Measurements from ENCODE around the gene RPS6KA5.

RPS6KA5 gene

DNA sequence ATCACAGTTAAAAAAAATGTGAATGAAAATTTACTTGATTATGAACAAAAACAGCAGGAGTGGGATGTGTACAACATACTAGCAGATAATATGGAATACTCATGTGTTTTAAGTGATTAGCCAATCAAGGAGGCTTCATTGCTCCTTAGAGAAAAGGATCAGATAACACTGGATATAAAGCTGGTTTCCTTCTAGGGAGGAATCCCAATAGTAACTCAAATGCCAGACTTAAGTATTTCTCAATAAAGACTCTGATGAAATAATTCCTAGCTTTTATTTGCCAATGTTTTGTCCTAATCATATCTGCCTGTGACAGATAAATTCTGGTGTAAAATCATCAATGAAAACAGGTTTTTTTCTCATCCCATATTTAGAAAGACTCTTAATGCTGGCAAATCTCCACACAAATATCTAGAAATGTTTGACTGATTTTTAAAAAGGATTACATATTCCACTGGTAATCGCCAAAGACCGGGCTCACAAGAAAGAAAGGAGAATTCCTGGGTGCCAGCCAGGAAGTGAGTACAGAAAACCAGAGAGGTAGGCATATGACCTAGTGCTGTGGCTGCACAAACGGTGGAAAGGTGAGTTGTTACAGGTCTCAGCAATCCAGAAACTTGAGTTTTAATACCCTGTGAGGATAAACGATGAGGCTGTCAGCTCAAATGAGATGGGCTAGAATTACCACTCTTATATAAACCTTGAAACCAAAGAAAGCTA, 135.7 kb downstream of the RPS6KA5 start:
- no peak for DNase-seq

DNA sequence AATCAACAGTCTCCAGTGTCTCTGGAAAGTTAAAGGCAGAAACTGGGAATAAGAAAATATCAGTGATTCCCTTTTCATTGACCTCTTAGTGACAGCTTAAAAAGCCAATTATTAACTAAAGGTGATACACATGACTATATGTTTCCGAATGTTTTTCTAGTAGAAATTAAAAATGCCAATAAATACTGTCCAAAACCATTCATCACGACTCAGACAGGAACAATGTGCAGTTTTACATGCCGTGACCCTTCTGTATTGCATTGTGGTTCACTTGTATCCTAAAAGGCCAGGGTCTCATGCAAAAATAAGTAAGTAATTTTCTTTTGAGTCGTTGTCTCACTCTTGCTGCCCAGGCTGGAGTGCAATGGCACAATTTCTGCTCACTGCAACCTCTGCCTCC, 138.3 kb downstream of the RPS6KA5 start:
- DNase-seq: no peak

DNA sequence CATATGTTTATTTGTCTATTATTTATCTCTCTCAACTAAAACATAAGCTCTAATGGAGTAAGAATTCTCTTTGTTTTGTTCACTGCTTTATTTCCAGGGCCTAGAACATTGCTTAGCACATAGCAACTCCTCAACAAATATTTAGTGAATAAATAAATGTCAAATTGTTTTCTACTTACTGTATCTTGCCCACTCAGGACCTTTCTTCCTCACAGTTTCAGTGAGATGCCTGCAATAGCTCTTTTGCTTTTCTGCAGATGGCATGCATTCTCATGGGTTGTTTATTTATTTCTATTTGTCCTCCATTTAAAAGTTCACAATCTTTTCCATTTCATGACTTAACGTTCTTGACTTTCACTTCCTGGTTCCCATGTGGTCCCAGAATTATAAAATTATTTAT, 149.3 kb downstream of the RPS6KA5 start:
- DNase-seq: no peak

DNA sequence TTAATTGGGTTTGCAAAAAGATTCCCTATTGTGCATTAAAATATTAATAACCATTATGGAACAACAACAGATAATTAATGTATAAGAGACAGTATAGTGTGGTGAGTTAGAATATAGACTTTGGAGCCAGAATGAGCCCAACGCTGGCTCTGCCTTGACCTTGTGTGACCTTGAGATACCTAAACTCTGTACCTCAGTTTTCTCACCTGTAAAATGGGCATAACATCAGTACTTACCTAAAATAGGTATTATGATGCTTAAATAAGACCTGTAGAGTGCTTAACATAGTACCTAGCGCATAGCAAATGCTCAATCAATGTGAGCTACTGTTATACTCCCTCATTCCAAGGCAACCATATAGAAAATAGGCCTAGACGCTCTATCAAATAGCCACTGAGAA, 153.3 kb downstream of the RPS6KA5 start:
- no peak for DNase-seq

DNA sequence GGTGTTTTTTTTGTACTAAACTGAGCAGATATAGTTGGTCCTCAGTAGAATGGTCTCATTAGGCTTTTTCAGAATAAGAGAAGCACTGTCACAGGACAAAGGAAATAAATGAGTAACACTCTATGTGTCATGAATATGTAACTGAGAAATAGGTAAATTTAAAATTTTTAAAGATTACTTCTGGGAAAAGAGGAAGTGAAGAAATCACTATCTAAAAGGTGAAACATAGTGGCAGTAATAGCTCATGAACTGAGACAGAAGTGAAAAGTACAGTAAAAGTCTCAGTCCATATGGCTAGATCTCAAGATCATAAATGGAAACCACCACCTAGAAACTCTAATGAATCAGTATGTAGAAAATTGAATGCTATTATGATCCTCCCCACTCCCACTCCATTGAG, 154.9 kb downstream of the RPS6KA5 start:
- no peak for DNase-seq

DNA sequence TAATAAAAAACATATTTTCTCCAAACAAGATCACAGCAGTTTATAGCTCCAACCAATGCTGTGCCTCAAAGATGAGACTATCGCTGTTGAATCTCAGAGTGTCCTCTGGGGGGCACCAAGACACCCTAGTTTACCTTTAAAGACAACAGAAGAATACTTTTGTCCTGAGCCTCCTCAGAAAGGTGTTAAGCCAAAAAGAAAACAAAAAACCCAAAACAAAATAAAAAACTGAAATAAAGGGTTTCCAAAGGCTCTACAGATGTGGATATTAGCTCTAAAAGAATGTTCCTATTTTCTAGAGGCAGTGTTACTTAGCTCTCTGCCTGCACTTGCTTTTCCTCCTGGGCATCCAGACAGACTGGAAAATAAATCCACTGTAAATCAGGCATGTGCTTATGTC, 157.3 kb downstream of the RPS6KA5 start:
- no peak for DNase-seq

DNA sequence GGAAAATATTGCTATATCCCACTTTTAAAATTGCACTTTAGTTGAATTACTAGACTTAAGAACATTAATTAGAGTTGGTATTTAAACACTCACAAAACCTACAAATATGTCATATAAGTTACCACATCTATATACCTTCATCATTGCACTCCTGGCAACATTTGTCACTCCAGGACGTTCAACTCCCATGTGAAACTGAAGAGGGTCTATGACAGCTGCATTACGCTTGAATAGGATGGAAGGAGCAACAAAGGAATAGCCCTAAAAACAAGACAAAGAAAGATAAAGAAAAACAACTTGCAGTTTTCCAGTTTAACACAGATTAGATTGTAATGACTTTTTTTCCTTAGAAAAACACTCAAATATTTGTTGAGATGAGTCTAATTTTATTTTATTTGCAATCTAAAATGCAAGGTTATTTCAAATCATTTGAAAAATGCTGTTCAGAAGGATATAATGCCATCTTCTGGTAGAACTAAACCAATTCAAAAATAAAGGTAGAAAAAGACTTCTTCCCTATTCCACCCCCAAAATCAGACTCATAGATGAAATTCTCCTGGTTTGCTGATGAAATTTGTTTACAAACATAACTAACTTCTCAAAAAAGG, 159.9 kb downstream of the RPS6KA5 start:
- no peak for DNase-seq

DNA sequence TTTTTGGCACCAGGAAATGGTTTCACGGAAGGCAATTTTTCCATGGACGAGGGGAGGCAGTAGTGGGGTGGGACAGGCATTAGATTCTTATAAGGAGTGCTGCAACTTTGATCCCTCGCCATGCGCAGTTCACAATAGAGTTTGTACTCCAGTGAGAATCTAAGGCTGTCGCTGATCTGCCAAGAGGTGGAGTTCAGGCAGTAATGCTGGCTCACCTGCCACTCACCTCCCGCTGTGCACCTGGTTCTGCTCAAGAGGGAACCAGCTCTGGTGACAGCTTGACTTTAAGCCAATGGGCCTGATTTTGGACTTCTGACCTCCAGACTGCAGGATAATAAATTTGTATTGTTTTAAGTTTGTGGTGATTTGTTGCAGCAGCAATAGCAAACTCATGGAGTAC, 163.4 kb downstream of the RPS6KA5 start:
- no peak for DNase-seq

DNA sequence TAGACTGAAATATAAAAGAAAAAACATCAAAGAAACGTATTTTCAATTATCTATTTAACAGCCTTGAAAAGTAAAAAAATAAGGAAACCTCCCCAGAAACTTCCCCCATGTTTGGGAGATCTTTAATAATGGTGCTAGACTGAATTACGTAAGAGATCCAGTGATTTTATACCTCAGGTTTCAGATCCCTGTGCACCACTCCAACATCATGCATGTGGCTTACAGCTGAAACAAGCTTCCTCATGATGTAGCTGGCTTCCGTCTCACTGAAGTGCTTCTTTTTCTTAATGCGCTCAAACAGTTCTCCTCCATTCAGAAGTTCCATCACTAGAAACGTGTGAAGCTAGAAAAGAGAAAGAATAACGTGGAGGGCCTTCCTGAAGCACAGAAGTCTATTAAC, 166.2 kb downstream of the RPS6KA5 start:
- no peak for DNase-seq

DNA sequence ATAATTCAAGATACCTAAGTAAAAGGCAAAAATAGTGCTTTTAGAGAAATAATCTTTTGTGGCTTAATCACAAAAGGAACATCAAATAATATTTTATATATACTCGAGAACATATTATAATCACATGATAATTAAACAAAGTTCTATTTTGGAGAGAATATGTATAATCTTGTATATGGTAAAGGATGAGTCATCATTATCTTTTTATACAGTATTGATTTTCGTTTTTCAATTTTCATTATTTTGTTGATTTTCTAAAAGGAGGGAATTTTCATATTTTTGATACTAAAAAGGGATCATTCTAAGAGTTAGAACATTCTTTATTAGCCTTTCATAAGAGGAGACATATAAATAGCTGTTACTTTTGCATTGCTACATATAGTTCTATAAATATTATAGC, 166.9 kb downstream of the RPS6KA5 start:
- no peak for DNase-seq

DNA sequence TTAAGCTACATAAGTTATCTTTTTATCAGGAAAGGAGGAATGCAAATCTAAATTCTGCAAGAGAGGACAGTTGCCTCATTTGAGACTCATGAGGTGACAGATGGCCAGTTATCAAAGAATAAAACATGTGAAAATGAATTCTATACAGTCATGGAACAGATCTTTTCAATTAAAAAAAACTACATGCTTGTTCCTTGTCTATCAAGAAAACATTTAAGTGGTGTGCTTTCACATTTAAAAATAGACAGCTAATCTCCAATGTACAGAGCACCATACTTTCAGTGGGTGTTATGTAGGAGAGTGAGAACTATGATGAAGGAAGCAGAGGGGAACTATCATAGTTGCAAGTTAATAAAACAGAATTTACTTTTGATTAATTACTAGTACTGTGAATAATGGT, 167.5 kb downstream of the RPS6KA5 start:
- no peak for DNase-seq

DNA sequence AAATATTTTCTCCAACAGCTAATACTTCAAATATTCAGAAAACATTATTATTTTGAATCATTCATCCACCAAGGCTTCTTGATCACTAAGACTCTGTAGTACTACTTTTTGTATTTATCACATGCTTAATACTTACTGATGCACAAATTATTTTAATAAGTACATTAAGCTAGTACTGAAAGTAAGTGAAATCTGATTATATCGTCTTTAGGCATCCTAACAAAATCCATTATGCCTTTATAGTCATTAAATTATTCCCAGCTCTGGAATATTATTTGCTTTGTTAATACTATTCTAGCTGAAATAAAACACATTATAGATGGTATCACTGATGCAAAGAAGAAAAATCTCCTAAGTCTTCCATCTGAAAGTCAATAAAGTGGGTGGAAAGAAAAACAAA, 169.1 kb downstream of the RPS6KA5 start:
- no peak for DNase-seq

DNA sequence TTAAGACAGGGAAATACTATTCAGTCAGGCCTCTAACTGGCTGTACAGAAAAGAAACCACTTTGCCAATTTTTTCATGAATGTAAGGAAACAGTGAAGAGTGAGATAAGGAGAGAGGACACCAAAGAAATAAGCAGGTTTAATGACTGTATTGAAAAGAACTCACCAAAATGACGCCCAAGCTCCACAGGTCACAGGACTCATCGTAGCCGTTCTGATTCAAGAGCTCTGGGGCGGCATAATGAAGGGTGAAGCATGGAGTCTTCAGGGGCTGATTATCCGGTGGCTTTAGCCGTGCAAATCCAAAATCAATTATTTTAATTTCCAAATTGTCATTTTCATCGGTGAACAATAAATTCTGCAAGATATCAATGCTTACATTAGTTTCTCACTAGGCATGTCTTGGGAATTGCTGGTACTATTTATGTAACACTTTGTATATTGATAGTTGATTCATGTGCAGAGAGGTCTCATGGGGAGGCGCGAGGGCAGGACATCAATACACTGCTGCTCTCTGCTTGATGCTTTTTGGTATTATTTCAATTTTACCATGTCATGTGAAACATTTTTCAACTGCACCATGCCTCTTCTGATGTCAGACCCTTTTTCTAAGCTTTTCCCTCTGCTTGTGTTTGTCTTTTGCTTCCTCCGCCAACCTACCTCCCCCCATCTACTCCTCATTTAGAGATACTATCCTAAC, 170.0 kb downstream of the RPS6KA5 start:
- DNase-seq: no peak

DNA sequence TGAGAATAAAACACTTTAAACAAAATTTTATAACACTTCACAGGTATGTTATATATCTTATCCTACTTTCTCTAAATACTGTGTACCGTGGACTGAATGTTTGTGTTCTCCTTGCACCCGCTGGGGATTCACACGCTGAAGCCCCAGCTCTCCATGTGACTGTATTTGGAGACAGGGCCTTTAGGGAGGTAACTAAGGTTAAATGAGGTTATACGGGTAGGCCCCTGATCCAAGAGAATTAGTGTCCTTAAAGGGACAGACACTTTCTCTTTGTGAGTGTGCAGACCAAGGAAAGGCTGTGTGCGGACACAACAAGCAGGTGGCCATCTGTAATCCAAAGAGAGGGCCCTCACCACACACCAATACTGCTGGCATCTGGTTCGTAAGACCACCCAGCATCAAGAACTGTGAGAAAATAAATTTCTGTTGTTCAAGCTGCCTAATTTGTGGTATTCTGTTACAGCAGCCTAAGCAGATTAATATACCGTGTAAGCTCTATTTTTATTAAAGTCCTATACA, 174.1 kb downstream of the RPS6KA5 start:
- no peak for DNase-seq

DNA sequence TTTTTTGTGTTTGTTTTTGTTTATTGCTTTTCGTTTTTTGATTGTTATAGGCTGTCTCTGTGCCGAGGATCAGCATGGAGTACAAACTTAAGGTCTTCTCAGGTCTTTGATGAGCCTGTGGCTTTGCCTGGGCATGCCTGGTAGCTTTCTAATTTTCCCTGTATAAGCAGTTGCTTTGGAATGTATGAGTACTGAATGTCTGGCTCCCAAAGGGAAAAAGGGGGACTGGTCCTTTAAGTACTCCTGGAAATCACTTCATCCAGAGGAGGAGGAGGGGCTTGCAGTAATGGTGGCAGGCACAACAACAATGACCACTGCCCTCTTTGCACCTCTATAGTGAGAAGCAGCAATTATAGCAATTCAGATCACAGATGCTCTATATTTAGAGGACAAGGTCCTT, 176.7 kb downstream of the RPS6KA5 start:
- DNase-seq: no peak

DNA sequence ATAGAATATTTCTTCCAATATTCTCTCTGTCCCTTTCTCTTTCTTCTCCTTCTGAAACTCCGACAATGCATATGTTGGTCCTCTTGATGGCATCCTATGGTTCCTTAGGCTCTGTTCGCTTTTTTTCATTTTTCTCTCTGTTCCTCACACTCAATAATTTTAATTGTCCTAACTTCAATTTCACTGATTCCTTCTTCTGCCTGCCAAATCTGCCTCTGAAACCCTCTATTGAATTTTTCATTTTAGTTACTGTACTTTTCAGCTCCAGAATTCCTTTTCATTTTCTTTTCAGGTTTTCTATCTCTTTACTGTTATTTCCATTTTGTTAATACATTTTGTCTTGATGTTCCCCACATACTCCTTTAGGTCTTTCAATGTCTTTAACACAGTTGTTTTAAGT, 177.2 kb downstream of the RPS6KA5 start:
- no peak for DNase-seq

DNA sequence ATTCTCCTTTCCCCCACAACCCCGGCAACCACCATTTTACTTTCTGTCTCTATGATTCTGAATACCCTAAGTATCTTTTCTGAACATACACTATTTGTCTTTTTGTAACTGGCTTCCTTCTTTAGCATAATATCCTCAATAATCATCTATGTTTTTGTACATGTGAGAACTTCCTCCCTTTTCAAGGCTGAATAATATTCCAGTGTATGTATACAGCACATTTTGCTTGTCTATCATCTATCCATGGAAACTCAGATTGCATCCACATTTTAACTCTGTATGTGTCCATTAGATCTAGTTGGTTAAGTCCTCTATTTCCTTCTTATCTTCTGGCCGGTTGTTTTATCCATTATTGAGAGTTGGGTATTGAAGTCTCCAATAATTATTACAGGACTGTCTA, 180.2 kb downstream of the RPS6KA5 start:
- DNase-seq: no peak

DNA sequence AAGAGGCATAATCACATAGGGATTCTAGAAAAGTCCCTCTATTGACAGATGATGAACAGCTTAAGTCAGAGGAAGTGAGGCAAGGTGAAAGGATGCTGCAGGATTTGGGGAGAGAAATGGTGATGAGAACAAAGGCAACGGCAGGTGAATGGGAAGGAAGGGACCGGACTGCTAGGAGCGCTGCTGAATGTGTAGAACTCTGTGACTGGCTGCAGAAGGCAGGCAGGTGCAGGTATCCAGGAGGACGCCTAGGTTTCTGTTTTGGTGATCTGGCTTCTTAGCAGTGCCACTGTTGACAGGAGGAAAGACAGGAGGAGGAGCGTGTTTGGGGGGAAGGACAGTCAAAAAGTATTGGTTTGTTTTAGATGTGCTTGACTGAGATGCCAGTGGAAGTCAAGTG, 185.8 kb downstream of the RPS6KA5 start:
- DNase-seq: no peak

DNA sequence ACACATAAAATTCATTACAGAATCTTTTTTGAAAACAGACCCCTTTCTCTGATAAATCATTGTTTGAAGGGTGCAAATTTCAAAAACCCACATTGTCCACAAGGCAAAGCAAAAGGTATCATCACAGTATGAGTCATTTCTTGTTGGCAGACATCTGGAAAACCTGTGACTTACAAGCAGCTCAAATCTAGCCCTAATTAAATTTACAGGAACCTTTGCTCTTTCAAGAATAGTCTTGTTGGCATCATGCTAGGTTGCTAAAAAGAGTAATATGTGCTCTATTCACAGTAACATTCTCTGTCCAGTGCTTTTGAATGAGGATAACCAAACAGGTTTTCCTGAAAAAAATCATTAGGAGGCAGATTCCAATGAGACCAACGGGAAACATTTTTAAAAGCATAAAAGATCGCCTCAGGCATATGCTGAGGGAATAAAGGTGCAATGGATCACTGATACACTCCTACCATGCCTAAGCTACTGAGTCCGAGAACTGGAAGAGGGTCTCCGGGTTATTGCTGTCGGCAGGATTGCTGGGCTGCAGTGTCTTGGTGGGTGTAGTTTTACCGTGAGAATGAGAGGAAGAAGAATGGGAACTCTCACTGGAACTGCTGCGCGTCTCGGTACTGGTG, 188.7 kb downstream of the RPS6KA5 start:
- DNase-seq: no peak

DNA sequence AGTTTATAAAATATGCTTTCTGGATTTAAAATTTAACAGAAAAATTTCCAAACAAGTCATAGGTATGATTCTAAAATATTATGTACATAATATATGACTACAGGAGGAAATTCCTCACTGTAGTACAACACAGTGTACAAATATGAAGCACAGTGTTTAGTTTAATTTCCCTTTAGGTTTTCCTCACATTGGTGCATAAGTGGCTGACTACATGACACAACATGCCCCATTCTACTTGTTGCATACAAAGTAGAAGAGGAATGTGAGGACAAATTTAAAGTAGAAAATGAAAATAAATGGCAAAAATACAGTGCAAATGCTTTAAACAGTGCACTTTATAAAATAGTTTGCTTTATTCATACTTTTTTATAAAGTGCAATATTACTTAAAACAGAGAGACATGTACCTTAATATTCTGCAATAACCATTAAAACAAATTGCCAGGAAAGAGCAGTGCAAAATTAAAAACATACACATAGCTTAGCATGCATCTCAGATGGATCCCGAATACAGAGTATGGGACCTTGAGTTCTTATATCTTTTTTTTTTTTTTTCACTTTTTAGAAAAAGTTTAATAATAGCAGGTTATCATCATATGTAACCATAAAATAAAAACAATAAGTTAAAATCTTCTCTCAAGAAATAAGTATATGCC, 189.4 kb downstream of the RPS6KA5 start:
- DNase-seq: no peak

DNA sequence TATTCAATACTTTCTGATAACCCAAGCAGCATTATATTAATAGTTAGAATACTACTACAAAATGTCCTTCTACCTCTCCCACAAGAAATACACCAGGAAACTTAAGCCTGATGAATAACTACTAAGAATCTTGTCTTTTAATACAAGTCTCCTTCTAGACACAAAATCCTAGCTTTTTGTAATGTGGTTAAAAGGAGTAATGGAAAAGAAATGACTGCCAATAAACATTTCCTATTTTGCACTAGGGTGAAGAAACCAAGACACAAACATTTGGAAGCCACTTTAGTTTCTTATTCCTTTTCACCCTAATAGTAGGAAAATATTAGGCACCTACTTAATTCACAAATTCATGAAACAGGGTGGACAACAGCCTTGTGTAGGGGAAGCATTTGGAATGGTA, 192.9 kb downstream of the RPS6KA5 start:
- no peak for DNase-seq

DNA sequence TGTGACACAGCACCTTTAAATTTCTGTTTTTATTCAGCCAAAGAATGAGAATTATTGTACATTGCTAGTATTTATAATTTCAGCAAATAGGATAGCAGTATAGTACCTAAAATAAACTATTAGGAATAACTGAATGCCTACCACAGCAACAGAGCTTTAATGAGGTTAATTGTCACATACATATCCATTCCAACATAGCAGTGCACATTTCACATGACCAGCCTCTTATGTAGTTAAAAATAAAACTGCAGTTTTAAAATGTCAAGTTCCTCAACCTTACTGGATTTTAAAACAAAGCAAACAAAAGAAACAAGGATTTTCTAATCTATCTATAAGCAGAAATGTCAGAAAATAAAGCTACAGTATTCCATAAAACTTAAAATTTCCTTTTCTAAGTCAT, 193.6 kb downstream of the RPS6KA5 start:
- no peak for DNase-seq

DNA sequence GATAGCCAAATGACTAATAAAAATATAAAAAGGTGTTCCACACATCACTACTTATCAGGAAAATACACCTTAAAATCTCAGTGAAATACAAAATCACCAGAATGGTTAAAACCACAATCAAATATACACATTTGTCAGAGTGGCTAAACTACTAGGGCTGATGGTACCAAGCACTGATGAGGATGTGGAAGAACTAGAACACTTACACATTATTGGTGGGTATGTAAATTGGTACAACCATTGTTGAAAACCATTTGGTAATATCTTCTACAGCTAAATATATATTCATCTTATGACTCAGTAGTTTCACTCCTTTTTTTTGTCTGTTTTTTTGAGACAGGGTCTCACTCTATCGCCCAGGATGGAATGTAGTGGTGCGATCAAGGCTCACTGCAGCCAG, 195.7 kb downstream of the RPS6KA5 start:
- DNase-seq: no peak

Measured in SHP77 treated with DMSO at 0.1 percent for 48 hours (cell line).